H7 (cell line): ENCODE results near the gene CCDC185. TPM values are rescaled to one million over a fixed set of nuclear protein-coding genes. Genes with fewer than 3 reads are reported as not detected.
A peak's percentile ranks its signal among the peaks of the same experiment; 100 is the strongest.
"Not testable (repeated sequence)": the region's sequence is repeated elsewhere in the genome, so short reads cannot be mapped to it uniquely, and the experiment has no call there.

ENCODE experiments used
- DNase-seq: peaks from one replicate; pipeline ENCODE4 v3.0.0; 2012
- H3K27me3 ChIP-seq: 2 replicates; pipeline ENCODE4 v1.6.0; 2011; ENCODE audit warnings: mild to moderate bottlenecking, low read length; ENCODE audit not compliant: control insufficient read depth, insufficient read depth
- H3K36me3 ChIP-seq: replicated peaks from 2 replicates; pipeline ENCODE4 v1.5.1; 2011; ENCODE audit warnings: low read length; ENCODE audit not compliant: control insufficient read depth, insufficient read depth
- H3K4me3 ChIP-seq: 2 replicates; pipeline ENCODE4 v1.5.1; 2011; ENCODE audit warnings: low read depth, mild to moderate bottlenecking, control low read depth, low read length, moderate library complexity; ENCODE audit not compliant: insufficient read depth
- total RNA-seq: library from RNA; depleted of rRNA; stranded (reverse); fragments of >200 nt; shearing (Covaris generic); gene quantifications from 2 replicates; pipeline ENCODE4 v1.2.3, GENCODE V29; 2014

The CCDC185 gene
- total RNA-seq, 1 experiment from 2014 or later = not detected

DNA sequence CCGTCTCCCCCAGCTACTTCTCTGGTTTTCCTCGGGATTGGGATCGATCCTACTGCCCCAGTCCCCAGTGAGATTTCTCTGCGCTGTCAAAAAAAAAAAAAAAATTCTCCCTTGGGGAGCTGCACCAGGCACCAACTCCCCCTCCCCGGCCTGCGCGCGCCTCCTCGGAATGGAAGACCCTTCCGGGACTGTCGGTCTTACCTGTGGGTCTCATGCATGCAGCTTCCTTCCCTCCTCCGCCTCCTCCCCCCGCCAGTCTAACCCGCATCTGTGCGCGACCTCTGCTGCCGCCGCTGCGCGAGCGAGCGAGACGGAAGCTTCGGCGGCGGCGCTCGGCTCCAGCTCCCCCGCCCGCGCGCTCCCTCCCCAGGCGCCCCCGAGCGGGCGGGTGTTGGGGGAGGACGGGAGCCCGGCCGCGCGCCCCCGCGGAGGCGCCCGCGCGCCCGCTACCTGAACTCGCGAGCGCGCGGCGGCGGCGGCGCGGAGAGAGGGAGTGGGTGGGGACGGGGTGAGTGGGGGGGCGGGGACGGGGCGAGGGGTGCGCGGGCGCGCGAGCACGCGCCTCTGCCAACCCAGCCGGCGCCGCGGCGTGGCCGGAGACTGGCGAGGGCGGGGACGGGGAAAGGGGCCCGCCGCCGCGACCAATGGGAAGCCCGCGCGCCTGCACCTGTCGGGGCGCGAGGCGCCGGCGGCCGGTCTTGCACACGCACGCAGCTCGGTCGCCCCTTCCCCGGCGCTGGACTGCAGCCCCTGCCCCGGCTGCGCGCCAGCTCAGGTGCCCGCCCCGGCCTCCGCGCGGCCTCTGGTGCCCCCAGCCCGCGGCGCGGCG is 29.1 kb upstream of the CCDC185 start, which contains the start of gene SUSD4:
Gene SUSD4, minus strand, starts transcription at position 321 of the 829 bp plus-strand sequence. CDS start 751 bp downstream, outside the sequence.
- Histone ChIP-seq H3K36me3 (no peaks in the 10 kb centered on the region), H3K4me3 (peak within 1 kb of the TSS; percentile 57), H3K27me3 (peaks cover 53% of the 10 kb centered on the region)
- peak; percentile 92 for DNase-seq

DNA sequence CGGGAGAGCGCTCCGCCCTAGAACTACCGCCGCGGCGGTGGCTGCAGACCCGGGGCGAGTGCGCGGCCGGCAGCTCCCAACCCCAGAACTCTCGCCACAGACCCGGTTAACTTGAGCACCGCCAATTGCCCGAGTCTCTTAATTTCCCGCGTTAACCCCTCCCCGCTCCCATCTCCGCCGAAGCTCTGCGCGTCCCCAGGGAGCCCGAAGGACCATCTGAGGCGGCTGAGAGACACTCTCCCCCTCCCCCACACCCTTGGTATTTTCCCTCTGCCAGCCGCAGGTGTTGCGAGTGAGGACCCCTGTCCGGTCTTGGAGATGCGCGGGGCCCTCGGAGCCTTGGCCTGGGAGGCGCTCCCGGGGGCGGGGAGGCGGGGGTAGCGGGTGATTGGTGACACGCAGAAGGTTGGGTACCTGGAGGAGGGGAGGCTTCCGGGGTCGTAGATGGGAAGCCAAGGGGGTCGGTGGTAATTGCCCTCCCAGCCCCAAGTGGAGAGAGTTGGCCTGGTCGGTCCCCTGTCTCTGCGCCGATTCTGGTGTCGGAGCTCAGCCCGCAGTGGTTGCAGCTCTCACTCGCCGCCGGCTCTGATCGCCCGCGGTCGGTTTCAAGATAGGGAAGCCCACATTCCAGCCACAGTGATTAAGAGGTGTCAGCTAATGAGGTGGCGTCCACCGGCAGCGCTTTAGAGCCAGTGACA is 28.4 kb upstream of the CCDC185 start:
- H3K36me3 ChIP-seq = no peaks in the 10 kb centered on the region
- H3K4me3 ChIP-seq = peak overlapping the region; percentile 44
- peaks cover 51% of the 10 kb centered on the region for H3K27me3 ChIP-seq
- DNase-seq = peak; percentile 76

DNA sequence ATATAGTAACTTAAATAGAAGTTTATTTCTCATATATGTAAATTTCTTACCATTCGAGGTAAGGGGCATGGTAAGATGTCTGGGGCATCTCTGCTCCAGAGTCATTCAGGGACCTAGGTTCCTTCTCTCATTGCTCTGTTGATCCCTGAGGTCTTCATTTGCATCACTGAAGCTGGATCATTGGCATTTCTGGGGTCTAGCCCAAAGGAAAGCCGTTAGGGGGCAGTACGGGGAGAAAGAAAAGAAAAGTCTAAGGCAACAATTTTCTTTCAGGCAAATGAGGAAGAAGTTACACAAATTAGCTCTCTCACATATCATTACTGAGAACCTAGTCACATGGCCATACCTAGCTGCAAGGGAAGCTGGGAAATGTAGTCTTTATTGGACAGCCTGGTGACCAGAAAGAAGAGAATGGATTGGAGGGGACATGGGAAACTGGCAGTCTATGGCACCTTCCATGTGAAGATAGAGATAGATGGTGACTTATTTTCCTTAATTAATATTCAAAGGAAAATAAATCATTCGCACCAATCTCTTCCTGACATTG is 19.1 kb upstream of the CCDC185 start:
- peak; percentile 36 for DNase-seq
- Histone ChIP-seq H3K4me3 (no peak overlapping the region), H3K27me3 (no peaks in the 10 kb centered on the region), H3K36me3 (no peaks in the 10 kb centered on the region)

DNA sequence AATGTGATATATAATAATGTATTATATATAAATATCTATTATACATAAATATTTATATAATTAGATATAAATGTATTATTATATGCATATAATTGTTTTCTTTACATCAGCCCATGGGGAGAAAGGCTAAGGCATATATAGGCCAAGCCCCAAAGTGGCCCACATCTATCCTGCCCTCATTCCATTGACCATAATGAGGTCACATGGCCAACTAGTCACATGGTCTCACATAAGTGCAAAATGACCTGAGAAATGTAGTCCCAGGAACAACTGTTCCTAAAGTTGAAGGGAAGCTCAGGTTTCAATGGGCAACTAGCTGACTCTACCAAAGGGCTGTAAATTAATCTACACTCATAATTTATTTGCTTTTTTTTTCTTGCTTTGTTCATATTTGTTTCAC is 14.5 kb upstream of the CCDC185 start:
- no peak for DNase-seq
- Histone ChIP-seq H3K27me3 (no peaks in the 10 kb centered on the region), H3K4me3 (no peak overlapping the region), H3K36me3 (no peaks in the 10 kb centered on the region)

DNA sequence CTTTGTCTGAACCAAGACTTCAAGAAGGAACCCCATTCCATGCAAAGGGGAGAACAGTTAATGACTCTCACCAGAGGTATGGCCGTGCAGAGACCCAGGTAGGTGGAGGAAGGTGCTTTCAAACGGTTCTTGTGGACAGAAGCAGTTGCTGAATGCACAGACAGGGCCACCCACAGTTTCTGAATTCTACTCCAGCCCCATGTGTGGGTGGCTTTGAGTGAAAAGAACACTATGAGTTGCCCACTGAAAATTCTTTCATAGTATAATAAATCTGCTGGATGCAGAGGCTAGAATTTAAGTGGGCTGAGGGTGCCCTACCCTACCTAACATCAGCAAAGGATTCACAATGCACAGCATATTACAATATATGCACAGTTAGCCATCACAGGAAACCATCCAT is 7.2 kb upstream of the CCDC185 start:
- DNase-seq = no peak
- H3K27me3 ChIP-seq = no peaks in the 10 kb centered on the region
- H3K4me3 ChIP-seq = no peak overlapping the region
- H3K36me3 ChIP-seq = no peaks in the 10 kb centered on the region

DNA sequence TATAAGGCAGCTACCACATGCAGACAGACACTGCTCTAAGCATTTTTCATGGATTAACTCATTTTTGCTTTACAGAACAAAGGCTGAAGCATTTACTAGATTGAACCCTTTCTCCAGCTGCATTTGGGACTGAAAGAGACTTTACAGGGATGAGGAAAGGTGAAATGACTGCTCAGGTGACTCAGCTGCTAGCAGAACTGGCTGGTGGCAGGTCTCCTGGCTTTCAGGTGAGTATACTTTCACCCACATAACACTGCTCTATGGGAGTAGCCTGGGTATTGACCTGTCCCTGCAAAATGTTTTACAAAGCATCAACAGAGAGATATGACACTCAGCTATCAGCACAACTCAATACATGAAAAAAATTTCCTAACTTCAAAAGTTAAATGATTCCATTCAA is 2.6 kb upstream of the CCDC185 start:
- DNase-seq = no peak
- Histone ChIP-seq H3K27me3 (no peaks in the 10 kb centered on the region), H3K4me3 (no peak overlapping the region), H3K36me3 (no peaks in the 10 kb centered on the region)

DNA sequence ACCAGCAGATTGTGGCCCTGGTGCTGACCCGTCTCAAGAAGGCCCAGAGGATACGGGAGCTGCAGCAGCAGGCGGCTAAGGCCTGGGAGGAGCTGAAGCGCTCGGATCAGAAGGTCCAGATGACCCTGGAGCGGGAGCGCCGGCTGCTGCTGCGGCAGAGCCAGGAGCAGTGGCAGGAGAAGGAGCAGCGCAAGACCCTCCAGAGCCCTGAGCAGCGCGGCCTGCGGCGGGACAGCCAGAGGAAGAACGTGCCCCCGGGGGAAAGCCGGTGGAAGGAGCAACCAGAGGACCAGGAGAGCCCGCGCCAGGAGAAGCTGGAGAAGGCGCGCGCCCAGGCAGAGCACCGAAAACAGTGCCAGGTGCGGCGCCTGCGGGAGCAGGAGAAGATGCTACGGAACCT is 1.0 kb downstream of the CCDC185 start:
- no peaks in the 10 kb centered on the region for H3K27me3 ChIP-seq
- peak; percentile 38 for DNase-seq
- no peaks in the 10 kb centered on the region for H3K36me3 ChIP-seq
- H3K4me3 ChIP-seq = no peak overlapping the region

DNA sequence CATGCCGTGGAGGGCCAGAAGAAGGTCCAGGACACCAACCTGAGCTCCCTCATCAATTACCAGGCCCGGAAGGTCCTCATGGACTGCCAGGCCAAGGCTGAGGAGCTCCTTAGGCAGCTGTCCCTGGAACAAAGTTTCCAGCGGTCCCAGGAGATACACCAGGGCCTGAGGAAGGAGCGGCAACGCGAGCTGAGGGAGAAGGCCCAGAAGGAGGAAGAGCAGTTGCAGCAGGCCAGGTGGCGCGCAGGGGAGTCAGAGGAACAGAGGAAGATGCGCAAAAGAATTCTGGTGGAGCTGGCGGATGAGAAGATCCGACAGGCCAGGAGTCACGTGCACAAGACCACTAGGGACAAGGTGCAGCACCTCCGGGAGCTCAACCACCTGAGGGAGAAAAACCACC is 1.5 kb downstream of the CCDC185 start:
- no peaks in the 10 kb centered on the region for H3K36me3 ChIP-seq
- no peak for DNase-seq
- no peaks in the 10 kb centered on the region for H3K27me3 ChIP-seq
- no peak overlapping the region for H3K4me3 ChIP-seq

DNA sequence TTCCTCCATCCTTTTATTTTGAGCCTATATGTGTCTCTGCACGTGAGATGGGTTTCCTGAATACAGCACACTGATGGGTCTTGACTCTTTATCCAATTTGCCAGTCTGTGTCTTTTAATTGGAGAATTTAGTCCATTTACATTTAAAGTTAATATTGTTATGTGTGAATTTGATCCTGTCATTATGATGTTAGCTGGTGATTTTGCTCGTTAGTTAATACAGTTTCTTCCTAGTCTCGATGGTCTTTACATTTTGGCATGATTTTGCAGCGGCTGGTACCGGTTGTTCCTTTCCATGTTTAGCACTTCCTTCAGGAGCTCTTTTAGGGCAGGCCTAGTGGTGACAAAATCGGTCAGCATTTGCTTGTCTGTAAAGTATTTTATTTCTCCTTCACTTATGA is 6.2 kb downstream of the CCDC185 start:
- not testable (repeated sequence) for H3K27me3 ChIP-seq, DNase-seq, H3K36me3 ChIP-seq, H3K4me3 ChIP-seq

DNA sequence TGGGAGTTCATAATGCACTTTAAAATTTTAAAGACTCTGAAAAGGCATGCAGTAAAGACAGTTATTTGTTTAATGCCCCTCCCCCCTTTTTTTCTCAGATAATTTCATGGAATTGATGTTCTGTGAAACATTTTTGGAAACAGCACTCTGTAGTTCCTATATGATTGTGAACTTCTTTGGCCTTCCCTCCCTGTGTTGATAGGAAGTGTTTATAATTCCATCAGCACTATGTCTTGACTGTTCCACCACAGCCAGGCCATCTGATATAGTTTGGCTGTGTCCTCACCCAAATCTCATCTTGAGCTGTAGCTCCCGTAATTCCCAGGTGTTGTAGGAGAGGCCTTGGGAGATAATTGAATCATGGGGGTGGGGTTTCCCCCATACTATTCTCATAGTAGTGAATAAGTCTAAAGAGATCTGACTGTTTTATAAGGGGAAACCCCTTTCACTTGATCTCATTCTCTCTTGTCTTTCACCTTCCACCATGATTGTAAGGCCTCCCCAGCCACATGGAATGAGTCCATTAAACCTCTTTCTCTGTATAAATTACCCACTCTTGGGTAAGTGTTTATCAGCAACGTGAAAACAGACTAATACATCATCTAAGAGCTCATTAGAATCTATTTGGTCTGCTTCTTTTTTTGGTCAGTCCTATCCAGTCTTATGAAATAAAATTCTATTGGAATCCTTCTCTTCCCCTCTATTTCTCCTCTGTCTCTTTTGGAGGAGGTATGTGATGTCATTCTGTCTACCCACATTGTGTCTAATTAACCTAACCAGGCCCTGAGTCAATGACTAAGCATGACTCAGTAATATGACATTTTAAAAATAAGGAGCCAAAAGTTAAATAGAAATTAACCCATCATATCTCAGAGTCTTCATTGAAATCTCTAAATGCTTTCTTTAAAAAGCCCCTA is 8.9 kb downstream of the CCDC185 start:
- no peaks in the 10 kb centered on the region for H3K27me3 ChIP-seq
- no peak for DNase-seq
- H3K36me3 ChIP-seq = no peaks in the 10 kb centered on the region
- no peak overlapping the region for H3K4me3 ChIP-seq

DNA sequence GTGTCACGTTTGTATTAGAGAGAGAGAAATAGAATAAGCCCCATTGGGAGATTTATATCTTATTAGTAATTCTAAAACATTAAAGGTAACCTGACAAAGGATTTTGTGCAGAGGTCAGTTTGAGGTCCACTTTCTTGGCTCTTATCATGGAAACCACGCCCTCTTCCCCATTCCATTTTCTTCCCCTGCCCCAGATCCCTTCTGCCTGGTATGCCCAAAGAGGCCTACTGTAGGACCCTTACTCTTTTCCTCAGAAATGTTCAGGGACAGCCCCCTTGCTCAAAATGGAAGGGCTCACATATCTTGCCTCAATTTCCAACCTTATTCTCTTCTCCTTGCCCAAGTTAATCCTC is 9.6 kb downstream of the CCDC185 start:
- no peaks in the 10 kb centered on the region for H3K36me3 ChIP-seq
- DNase-seq = no peak
- H3K27me3 ChIP-seq = no peaks in the 10 kb centered on the region
- H3K4me3 ChIP-seq = no peak overlapping the region

DNA sequence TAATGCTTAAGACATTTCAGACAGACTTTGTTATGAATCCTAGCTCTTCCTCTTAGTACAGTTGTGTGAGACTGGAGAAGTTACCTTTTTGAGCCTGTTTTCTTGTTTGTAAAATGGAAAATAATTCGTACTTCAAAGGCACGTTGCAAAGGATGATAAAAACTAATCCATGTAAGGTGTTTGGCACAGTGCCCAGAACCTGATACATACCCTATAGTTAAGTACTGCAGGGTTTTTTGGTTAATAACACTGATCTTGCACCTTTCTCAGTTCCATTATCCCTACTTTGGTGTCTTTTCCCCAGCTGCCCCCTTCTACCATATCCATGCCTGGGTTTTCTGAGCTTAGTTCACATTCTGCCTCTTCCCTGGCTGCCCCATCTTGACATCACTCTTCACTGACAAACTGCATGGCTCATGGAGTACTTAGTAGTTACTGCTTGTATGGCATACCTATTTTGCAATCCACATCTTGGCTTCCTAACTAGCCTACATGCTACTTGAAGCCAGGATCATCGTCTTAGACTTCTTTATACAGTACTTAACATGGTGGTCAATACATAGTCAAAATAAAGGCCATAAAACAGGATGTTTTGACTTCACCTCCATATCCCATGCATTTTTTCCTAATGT is 10.1 kb downstream of the CCDC185 start:
- H3K4me3 ChIP-seq = no peak overlapping the region
- no peaks in the 10 kb centered on the region for H3K36me3 ChIP-seq
- H3K27me3 ChIP-seq = no peaks in the 10 kb centered on the region
- no peak for DNase-seq

DNA sequence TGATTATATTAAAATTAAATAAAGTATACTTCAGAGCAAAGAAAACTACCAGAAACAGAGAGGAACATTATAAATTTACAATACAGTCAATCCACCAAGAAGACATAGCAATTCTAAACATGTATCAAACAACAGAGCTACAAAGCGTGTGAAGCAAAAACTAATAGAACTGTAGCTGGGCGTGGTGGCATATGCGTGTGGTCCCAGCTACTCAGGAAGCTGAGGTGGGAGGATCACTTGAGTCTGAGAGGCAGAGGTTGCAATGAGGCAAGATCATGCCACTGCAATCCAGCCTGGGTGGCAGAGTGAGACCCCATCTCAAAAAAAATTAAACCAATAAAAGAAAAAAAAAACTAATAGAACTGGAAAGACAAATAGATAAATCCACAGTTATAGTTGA is 12.3 kb downstream of the CCDC185 start:
- no peak for DNase-seq
- no peaks in the 10 kb centered on the region for H3K27me3 ChIP-seq
- H3K36me3 ChIP-seq = no peaks in the 10 kb centered on the region
- no peak overlapping the region for H3K4me3 ChIP-seq

DNA sequence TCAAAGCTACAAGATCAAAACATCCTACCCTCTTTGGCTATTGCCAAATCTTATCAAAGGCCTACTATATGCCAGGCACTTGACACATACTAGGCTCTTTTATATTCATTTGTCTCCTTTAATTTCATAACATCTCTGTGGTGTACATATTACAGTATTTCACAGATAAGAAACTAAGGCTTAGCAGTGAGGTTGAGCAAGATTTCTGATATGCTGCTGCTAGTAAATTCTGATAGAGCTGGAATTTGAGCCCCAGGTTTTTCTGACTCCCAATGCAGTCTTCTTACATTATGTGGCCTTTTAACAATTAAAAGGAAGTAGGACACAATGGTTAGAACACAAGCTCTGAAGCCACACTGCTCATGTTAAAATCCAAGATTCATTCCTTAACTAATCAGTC is 16.8 kb downstream of the CCDC185 start:
- no peak overlapping the region for H3K4me3 ChIP-seq
- no peaks in the 10 kb centered on the region for H3K27me3 ChIP-seq
- no peak for DNase-seq
- no peaks in the 10 kb centered on the region for H3K36me3 ChIP-seq
